Measurements from ENCODE around the gene NMU.
A peak's percentile ranks its signal among the peaks of the same experiment; 100 is the strongest.
"Not testable (repeated sequence)": the region's sequence is repeated elsewhere in the genome, so short reads cannot be mapped to it uniquely, and the experiment has no call there.

Gene NMU

GRCh38 chr4:55618546-55619143 lies 17.5 kb downstream of the NMU start:
- DNase-seq: no peak

GRCh38 chr4:55617587-55618197 lies 18.4 kb downstream of the NMU start:
- DNase-seq: no peak

GRCh38 chr4:55615008-55615407 lies 21.1 kb downstream of the NMU start:
- DNase-seq: no peak

GRCh38 chr4:55613621-55614020 lies 22.5 kb downstream of the NMU start:
- no peak for DNase-seq

- DNase-seq: no peak
Observed at GRCh38 chr4:55612341-55612740, 23.8 kb downstream of the NMU start.

- no peak for DNase-seq
Observed at GRCh38 chr4:55611358-55612059, 24.6 kb downstream of the NMU start.

GRCh38 chr4:55610381-55610780 lies 25.7 kb downstream of the NMU start:
- no peak for DNase-seq

GRCh38 chr4:55609393-55609866 lies 26.7 kb downstream of the NMU start:
- no peak for DNase-seq

- no peak for DNase-seq
Observed at GRCh38 chr4:55608591-55608990, 27.5 kb downstream of the NMU start.

GRCh38 chr4:55604996-55605395 lies 31.1 kb downstream of the NMU start:
- no peak for DNase-seq

- DNase-seq: no peak
Observed at GRCh38 chr4:55600640-55601039, 35.5 kb downstream of the NMU start.

- DNase-seq: no peak
Observed at GRCh38 chr4:55598641-55599040, 37.5 kb downstream of the NMU start.

- DNase-seq: no peak
Observed at GRCh38 chr4:55592014-55592413, 44.1 kb downstream of the NMU start, which contains the start of gene PDCL2. PDCL2 (minus strand) TSS chr4:55592245; CDS start chr4:55592109, 136 bp downstream.

- no peak for DNase-seq
Observed at GRCh38 chr4:55588160-55588559, 47.9 kb downstream of the NMU start.

GRCh38 chr4:55582773-55583172 lies 53.3 kb downstream of the NMU start:
- DNase-seq: not testable (repeated sequence)

GRCh38 chr4:55578341-55579010 lies 57.6 kb downstream of the NMU start:
- DNase-seq: no peak

GRCh38 chr4:55575513-55575912 lies 60.6 kb downstream of the NMU start:
- no peak for DNase-seq

GRCh38 chr4:55574252-55574651 lies 61.8 kb downstream of the NMU start:
- no peak for DNase-seq

GRCh38 chr4:55571806-55572205 lies 64.3 kb downstream of the NMU start:
- DNase-seq: no peak

- DNase-seq: no peak
Observed at GRCh38 chr4:55568905-55569504, 67.1 kb downstream of the NMU start.

GRCh38 chr4:55561889-55562288 lies 74.2 kb downstream of the NMU start:
- DNase-seq: no peak

- DNase-seq: no peak
Observed at GRCh38 chr4:55560096-55560495, 76.0 kb downstream of the NMU start.

GRCh38 chr4:55554453-55555030 lies 81.6 kb downstream of the NMU start:
- DNase-seq: peak in 1 of 2 donors; percentile 11
